ENCODE data around the gene WBP2. TPM values are rescaled to one million over a fixed set of nuclear protein-coding genes. Genes with fewer than 3 reads are reported as not detected.

The WBP2 gene
- total RNA-seq, 4 donors from 2014 or later = 24.9 to 44.2 (median 36.9) TPM

DNA sequence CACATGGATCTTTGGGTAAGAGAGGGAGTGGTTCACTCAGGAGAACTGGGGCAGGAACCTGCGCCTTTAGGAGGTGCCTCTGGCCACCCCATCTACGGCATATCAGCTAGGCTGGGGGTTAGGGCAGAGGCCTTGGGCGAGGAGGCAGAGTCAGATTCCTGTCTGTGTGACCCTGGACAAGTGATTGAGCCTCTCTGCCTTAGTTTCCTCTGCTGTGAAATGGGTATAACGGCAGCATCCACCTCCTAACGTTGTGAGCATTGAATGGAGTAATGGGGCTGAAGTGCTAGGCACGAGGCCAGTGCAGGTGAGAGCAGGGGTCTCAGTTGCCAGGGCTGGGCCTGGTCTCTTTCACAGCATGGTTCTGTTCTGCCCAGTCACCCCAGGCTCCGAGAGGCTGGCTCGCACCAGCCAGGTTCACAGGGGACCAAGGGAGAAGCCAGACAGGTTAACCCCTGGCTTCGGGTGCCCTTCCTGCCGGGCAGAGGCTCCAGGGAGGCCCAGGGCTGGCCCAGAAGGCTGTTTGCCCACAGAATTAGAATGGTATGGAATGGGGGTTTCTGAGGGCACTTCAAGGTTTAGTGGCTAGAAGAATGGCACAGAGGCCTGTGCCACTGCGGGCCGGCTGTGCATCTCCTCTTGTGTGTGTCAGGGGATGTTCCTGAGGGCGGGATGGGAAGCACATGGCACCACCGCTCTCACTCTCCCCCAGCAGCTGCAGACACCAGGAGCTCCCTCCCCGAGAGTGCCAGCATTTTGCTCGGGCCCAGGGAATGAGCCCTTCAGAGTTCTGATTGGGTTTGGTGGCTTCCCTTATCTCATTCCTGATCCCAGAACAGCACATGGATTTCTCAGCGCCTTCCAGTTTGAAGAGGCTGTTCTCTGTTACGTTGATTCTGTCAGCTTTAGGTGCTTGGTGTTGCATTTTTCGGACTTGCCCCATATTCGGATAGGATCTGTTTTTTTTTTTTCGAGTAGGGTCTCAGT lies 34.7 kb downstream of the WBP2 start:
- H3K36me3 ChIP-seq = peaks cover 53 to 98% (median 60%) of the 10 kb centered on the region in 3 donors
- H3K27ac ChIP-seq = no peak overlapping the region
- TF ChIP-seq, protein P1, sequence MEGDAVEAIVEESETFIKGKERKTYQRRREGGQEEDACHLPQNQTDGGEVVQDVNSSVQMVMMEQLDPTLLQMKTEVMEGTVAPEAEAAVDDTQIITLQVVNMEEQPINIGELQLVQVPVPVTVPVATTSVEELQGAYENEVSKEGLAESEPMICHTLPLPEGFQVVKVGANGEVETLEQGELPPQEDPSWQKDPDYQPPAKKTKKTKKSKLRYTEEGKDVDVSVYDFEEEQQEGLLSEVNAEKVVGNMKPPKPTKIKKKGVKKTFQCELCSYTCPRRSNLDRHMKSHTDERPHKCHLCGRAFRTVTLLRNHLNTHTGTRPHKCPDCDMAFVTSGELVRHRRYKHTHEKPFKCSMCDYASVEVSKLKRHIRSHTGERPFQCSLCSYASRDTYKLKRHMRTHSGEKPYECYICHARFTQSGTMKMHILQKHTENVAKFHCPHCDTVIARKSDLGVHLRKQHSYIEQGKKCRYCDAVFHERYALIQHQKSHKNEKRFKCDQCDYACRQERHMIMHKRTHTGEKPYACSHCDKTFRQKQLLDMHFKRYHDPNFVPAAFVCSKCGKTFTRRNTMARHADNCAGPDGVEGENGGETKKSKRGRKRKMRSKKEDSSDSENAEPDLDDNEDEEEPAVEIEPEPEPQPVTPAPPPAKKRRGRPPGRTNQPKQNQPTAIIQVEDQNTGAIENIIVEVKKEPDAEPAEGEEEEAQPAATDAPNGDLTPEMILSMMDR (IDR thresholded peaks at IDR 0.05) = no peak
- TF ChIP-seq POLR2A (IDR thresholded peaks at IDR 0.05) = no peak
- DNase-seq = no peak
- H3K27me3 ChIP-seq = no peaks in the 10 kb centered on the region
- intact Hi-C loops (cut with DNase I) = loop anchor here (5.0 kb wide), 1 partner anchor 48 kb away; no protein-coding TSS in a partner anchor
- H3K4me3 ChIP-seq = no peak overlapping the region
- H3K4me1 ChIP-seq = peaks cover 0 to 27% (median 4%) of the 10 kb centered on the region in 3 donors
- WGBS, 2 donors = 71 to 81% methylated on average over 9 to 13 of the region's 21 CpGs
- no peaks in the 10 kb centered on the region for H3K9me3 ChIP-seq

DNA sequence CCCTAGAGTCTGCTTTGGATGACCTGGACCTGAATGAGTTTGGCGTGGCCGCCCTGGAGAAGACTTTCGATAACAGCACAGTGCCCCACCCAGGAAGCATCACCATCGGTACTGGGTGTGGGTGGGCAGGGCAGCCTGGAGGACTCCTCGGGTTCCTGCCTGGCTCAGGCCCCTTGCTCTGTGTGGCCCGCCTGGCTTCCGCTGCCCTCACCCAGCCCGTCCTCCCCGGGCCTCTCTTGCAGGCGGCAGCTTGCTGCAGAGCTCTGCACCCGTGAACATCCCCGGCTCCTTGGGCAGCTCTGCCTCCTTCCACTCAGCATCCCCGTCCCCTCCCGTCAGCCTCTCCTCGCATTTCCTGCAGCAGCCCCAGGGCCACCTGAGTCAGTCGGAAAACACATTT lies 35.5 kb downstream of the WBP2 start:
- H3K27ac ChIP-seq = no peak overlapping the region
- no peaks in the 10 kb centered on the region for H3K27me3 ChIP-seq
- TF ChIP-seq, protein P1 (IDR thresholded peaks at IDR 0.05) = no peak
- TF ChIP-seq POLR2A (IDR thresholded peaks at IDR 0.05) = no peak
- DNase-seq = no peak
- intact Hi-C loops (cut with DNase I) = loop anchor here (5.0 kb wide), 1 partner anchor 47 kb away; no protein-coding TSS in a partner anchor
- no peak overlapping the region for H3K4me3 ChIP-seq
- WGBS, 2 donors = 70% methylated on average over 5 to 11 of the region's 16 CpGs
- peaks cover 55 to 98% (median 60%) of the 10 kb centered on the region in 3 donors for H3K36me3 ChIP-seq
- H3K9me3 ChIP-seq = no peaks in the 10 kb centered on the region
- H3K4me1 ChIP-seq = peaks cover 0 to 34% (median 11%) of the 10 kb centered on the region in 3 donors

DNA sequence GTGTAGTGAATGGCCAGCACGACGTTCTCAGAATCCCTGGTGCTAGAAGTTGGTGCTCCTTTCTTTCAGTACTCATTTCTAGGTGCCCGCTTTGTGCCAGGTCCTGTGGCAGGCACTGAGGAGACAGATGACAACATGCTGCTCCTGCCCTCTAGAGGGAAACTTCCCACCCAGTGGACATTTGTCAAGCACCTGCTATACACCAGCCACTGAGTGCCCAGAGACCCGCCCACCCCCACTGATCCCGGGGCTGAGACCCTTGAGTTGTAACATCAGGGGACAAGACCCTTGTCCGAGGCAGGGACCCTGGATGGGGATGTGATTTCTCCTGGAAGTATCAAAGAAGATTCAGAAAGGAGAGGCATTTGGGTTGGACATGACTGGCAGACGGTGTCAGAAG lies 36.0 kb downstream of the WBP2 start:
- no peak for DNase-seq
- WGBS, 2 donors = 78 to 87% methylated on average over 4 to 6 of the region's 7 CpGs
- no peak for TF ChIP-seq POLR2A (IDR thresholded peaks at IDR 0.05)
- TF ChIP-seq, protein P1 (IDR thresholded peaks at IDR 0.05) = peak in 1 of 6 experiments; percentile 19

DNA sequence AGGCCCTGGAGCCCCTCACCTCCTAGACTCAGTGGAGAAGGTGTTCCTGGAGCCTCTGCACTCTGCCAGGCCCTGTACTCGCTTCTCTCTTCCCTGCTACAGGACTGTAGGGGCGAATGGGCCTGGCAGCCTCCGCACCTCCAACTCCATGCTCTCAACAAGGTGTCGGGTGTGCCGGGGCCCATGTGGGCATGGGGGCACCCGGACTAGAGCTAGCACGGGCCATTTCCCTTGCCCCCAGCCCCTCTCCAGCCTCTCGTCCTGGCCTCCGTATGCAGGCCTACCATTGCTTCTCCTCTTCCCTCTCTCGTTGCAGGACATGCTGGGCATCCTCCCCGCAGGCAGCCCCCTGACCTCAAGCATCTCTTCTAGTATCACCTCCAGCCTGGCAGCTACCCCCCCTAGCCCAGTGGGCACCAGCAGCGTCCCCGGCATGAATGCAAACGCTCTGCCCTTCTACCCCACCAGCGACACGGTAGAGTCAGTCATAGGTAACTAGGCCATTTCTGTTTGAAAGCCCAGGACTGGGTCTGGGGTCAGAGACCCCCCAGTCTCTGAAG lies 36.7 kb downstream of the WBP2 start:
- Histone ChIP-seq H3K27ac (no peak overlapping the region), H3K9me3 (no peaks in the 10 kb centered on the region), H3K27me3 (no peaks in the 10 kb centered on the region), H3K4me1 (peaks cover 0 to 38% (median 14%) of the 10 kb centered on the region in 3 donors), H3K36me3 (peaks cover 50 to 98% (median 54%) of the 10 kb centered on the region in 3 donors), H3K4me3 (no peak overlapping the region)
- DNase-seq = no peak
- no peak for TF ChIP-seq POLR2A (IDR thresholded peaks at IDR 0.05)
- TF ChIP-seq, protein P1 (IDR thresholded peaks at IDR 0.05) = no peak
- intact Hi-C loops (cut with DNase I) = no loop called here
- WGBS, 2 donors = 92 to 96% methylated on average over 10 to 11 of the region's 16 CpGs

More for the DNA sequence above, 36.0 kb downstream of the WBP2 start:
- H3K27me3 ChIP-seq = no peaks in the 10 kb centered on the region
- no peak overlapping the region for H3K27ac ChIP-seq
- intact Hi-C loops (cut with DNase I) = no loop called here
- no peaks in the 10 kb centered on the region for H3K9me3 ChIP-seq
- H3K4me3 ChIP-seq = no peak overlapping the region
- peaks cover 57 to 98% (median 60%) of the 10 kb centered on the region in 3 donors for H3K36me3 ChIP-seq
- peaks cover 0 to 38% (median 13%) of the 10 kb centered on the region in 3 donors for H3K4me1 ChIP-seq

DNA sequence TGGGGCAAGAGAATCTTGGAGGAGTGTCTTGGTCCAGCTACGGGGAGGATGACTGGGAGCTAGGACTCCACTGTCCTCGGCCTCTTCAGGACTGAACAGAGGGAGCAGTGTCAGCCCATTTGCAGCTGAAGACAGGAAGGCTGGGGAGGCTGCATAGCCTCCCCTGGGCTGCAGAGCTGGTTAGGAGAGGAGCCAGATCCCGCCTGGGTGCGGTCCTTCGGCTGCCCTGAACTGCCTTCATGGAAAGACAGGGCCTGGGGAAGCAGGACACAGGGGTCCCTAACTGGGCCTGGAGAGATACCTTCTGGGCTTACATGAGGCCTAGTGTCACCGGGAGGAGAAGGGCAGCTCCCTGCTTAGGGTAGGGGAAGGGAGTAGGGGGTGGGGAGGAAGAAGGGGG lies 37.6 kb downstream of the WBP2 start:
- Histone ChIP-seq H3K9me3 (no peaks in the 10 kb centered on the region), H3K27me3 (no peaks in the 10 kb centered on the region), H3K4me1 (peaks cover 5 to 39% (median 22%) of the 10 kb centered on the region in 3 donors), H3K4me3 (no peak overlapping the region), H3K27ac (no peak overlapping the region), H3K36me3 (peaks cover 51 to 98% (median 51%) of the 10 kb centered on the region in 3 donors)
- TF ChIP-seq POLR2A (IDR thresholded peaks at IDR 0.05) = no peak
- TF ChIP-seq, protein P1 (IDR thresholded peaks at IDR 0.05) = no peak
- DNase-seq = no peak
- intact Hi-C loops (cut with DNase I) = no loop called here
- WGBS, 2 donors = 89 to 100% methylated on average over 1 to 3 of the region's 6 CpGs
